ENCODE data around the gene FARP1.

DNA sequence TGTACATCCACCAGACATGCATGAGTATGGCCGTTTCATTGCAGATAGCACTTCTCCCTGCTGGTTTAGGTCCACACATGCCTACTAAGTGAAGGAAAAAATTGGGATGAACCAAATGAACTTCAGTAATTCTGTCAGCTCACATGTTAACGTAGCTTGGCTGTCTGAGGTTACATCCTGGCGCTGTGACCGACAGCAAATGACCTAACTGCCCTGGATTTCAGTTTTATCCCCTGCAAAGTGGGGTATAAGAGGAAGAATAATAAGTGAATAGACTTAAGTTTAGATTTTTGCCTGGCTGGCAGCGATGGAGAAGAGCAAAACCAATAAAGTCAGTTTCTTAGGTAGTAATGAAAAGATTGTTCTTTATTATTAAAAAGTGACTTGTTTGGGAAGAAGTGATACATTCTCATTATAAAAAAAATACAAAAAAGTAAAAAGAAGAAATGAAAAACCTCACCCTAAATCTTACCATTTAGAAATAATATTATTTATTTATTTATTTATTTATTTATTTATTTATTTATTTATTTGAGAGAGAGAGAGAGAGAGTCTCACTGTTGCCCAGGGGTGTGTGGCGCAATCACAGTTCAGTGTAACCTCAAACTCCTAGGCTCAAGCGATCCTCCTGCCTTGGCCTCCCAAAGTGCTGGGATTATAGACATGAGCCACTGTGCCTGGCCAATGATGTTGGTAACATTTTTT lies 38.4 kb downstream of the FARP1 start:
- TF ChIP-seq EGR1 (IDR thresholded peaks at IDR 0.05): no peak
- TF ChIP-seq, protein P1, sequence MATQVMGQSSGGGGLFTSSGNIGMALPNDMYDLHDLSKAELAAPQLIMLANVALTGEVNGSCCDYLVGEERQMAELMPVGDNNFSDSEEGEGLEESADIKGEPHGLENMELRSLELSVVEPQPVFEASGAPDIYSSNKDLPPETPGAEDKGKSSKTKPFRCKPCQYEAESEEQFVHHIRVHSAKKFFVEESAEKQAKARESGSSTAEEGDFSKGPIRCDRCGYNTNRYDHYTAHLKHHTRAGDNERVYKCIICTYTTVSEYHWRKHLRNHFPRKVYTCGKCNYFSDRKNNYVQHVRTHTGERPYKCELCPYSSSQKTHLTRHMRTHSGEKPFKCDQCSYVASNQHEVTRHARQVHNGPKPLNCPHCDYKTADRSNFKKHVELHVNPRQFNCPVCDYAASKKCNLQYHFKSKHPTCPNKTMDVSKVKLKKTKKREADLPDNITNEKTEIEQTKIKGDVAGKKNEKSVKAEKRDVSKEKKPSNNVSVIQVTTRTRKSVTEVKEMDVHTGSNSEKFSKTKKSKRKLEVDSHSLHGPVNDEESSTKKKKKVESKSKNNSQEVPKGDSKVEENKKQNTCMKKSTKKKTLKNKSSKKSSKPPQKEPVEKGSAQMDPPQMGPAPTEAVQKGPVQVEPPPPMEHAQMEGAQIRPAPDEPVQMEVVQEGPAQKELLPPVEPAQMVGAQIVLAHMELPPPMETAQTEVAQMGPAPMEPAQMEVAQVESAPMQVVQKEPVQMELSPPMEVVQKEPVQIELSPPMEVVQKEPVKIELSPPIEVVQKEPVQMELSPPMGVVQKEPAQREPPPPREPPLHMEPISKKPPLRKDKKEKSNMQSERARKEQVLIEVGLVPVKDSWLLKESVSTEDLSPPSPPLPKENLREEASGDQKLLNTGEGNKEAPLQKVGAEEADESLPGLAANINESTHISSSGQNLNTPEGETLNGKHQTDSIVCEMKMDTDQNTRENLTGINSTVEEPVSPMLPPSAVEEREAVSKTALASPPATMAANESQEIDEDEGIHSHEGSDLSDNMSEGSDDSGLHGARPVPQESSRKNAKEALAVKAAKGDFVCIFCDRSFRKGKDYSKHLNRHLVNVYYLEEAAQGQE (IDR thresholded peaks at IDR 0.05; ENCODE audit: low read depth): no peak
- no peak for TF ChIP-seq NFIC (IDR thresholded peaks at IDR 0.05)
- TF ChIP-seq YY1 (IDR thresholded peaks at IDR 0.05; ENCODE audit: low read depth): no peak
- TF ChIP-seq, protein P2, sequence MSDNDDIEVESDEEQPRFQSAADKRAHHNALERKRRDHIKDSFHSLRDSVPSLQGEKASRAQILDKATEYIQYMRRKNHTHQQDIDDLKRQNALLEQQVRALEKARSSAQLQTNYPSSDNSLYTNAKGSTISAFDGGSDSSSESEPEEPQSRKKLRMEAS (IDR thresholded peaks at IDR 0.05): no peak
- no peak for TF ChIP-seq EP300 (IDR thresholded peaks at IDR 0.05; ENCODE audit: borderline replicate concordance)
- no peak for TF ChIP-seq FOXM1 (IDR thresholded peaks at IDR 0.05; ENCODE audit: borderline replicate concordance, low read depth)
